Inflammatory macrophage (primary cell): ENCODE data around the gene PASK.

Source experiments
- DNase-seq, 2 donors: peaks; one replicate each; pipeline ENCODE4 v3.0.0-alpha.2; 2020 to 2022

Gene PASK

DNA sequence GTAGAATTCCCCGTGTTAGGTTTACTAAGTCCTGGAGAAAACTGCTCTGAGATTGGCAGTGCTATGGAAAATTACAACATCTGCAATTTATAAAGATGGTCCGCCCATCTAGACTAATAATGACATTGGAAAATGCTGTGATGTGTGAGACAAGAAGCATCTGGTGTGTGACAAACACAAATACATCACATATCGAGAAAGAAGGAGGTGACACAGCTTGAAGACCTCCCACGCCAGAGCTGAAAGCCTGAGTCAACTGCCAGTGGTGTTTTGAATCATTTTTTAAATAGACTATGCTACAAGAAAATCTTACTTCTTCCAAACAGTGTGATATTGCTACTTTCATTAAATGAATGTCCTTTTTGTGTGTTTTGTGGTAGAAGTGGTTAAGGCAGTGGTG is 30.6 kb upstream of the PASK start:
- no peak for DNase-seq

DNA sequence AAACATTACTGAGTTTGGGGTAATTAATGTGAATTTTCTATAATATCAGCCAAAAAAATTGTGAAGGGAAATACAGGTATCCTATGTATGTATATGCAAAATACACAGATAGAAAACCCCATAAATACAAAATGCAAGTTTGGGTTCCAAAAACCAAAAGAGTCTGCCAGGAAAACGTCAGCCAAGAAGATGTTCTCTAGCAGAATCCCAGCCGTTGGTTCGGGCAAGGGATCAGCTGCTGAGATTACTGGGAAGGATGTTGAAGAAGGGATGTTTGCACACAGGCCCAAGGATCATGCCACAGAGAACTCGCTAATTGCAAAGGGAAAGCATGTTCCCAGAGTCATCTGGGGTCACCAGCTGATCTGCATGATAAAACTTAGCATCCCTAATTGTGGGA is 29.7 kb upstream of the PASK start:
- DNase-seq: no peak

DNA sequence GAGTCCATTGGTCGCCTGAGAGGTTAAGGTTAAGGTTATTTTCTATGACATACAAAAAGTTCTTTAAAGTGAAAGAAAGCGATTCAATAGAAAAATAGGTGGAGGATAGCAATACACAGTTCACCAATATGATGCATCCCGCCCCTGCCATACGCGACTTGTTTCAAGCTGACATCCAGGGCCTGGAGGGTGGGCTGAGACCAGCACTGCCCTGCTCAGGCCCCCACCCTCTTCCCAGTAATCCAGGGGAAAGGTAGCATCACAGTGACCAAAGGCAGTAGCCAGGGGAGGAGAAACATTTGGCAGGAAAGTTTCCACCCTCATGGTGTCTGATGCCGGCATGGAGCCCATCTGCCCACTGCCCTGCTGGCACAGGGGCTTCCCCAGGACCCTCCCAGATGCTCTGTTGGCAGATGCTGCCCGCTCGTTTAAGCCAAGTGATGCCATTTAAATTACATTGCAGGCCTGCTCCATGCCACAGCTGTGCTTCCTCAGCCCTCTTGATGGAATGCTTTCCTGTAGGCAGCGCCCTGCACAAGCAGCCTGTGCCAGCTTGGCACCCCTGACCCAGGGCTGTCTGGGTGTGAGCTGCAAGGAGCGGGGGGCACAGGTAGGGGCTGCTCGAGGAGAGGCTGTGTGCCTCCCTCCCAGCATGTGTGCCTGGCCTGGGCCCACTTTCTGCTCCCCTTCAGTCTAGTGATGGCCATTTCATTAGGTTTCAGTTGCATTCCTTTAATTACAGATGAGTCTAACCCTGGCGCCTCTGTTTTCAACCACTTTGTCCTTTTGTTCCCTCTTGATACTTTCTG is 28.5 kb upstream of the PASK start:
- no peak for DNase-seq

DNA sequence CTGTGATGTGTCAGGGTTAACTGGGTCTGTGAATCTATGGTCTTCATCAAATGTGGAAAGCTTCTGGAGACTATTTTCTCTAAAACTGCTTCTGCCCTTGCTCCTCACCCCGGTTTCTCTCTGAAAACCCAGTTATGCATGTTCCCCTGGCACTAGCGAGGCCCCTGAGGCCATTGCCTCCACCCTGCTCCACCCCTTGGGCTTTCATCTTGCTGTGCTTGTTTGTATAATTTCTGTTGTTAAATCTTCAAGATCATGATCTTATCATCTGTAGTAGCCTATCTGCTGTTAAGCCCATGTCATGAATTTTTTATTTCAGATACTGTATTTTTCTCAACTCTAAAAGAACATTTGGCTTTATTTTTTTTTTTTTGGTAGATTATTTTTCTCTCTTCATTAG is 24.3 kb upstream of the PASK start:
- DNase-seq: no peak

DNA sequence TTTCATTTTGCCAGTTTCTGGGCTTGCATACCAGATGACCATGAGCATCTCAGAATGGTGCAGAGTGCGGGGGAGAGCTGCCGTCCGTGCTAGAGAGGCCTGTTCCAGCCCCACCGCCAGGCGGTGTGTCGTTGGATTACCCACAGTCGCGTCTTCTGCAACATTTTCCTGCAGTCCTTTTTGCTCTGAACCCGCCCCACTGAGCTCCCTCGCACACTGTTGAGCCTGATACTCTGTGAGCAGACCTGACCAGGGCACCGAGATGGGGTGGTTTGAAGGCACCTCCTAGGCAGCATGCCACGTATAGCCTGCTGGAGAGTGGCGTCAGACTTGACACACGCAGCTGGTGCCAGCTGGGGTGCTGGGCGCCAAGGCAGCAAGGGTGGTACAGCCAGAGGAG is 19.1 kb upstream of the PASK start:
- DNase-seq: no peak

DNA sequence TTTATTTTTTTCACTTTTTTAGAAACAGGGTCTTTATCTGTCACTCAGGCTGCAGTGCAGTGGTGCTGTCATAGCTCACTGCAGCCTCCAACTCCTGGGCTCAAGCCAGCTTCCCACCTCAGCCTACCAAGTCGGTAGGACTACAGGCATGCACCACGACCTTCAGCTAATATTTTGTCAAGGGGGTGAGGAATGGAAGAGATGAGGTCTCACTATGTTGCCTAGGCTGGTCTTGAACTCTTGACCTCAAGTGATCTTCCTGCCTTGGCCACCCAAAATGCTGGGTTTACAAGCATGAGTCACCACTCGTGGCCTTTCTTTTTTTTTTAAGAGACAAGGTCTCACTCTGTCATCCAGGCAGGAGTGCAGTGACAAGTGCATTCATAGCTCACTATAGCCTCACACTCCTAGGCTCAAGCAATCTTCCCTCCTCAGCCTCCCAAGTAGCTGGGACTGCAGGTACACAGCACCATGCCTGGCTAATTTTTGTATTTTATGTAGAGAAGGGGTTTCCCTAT is 14.4 kb upstream of the PASK start:
- DNase-seq: no peak

DNA sequence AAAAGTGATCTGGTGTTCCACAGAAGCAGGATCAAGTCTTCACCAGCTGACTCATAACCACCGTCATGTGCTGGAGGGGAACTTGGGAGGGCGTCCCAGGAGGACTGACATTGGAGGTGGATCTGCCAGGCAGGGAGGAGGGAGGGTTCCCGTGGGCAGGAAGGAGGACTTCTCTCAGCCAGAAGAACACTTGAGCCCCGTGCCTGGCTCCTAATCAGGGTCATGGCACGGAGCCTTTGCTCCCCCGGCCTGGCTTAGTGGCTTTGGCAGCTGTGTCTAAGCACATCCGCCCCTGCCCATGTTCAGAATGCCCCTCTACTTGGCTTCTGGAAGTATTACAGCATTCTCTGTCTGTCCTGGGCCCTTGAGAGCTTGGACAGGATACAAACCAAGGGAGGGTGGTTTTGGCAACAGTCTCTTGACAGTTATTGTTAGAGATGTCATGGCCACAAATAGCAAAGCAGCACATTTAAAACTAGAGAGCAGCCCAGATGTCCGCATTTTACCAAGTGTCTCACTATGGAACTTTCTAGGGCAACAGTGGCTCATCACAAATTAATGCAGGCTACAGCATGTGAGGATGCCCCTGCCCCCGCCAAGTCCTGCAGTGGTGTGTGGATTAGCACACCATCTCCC is 12.5 kb upstream of the PASK start:
- peak; percentile 52 to 78 for DNase-seq

DNA sequence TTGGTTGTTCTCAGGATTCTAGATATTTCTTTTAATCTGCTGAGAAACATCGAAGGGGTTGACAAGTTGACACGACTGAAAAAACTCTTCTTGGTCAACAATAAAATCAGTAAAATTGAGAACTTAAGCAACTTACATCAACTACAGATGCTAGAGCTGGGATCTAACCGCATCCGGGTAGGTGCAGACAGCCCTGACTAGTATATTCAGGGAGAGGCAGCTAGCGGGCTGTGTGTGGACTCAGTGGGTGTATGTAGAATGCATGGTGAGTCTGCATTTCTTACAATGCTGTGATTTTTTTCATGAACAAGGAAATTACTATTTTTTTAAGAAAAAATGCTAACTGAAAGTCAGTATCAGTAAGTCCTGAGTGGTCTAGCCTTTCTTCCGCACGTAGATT is 11.0 kb upstream of the PASK start:
- DNase-seq: no peak

DNA sequence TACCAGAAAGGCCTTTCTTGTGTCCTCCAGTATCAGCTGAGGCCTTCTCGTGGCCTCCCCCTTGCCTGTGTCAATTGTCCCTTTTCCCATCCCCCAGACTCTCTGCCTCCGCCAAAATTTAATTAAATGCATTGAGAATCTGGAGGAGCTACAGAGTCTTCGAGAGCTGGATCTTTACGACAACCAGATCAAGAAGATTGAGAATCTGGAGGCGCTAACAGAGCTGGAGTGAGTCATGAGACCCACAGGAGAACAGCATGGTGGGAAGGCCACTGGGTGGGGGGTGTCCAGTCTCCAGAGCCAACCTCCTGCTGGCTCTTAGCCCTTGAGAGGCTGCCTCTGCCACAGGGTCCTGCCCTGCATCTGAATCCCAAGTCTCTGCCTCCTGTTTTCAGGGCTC is 9.8 kb upstream of the PASK start:
- no peak for DNase-seq

DNA sequence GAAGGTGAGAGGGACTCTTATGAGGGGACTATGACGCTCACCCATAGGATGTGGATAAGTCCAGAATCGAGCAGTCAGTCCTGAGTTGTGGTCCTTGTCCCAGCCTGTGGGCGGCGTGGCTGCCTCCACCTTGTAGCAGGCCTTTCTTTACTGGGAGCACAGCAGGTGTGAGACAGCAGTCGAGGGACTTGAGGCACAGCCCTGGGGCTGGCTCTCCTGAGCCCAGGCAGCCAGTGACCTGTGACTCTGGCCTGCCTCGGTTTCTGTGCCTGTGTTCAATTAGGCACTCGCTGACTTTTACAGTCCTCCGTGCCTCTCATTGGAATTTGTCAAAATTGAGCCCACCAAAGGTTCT is 9.3 kb upstream of the PASK start:
- DNase-seq: no peak

DNA sequence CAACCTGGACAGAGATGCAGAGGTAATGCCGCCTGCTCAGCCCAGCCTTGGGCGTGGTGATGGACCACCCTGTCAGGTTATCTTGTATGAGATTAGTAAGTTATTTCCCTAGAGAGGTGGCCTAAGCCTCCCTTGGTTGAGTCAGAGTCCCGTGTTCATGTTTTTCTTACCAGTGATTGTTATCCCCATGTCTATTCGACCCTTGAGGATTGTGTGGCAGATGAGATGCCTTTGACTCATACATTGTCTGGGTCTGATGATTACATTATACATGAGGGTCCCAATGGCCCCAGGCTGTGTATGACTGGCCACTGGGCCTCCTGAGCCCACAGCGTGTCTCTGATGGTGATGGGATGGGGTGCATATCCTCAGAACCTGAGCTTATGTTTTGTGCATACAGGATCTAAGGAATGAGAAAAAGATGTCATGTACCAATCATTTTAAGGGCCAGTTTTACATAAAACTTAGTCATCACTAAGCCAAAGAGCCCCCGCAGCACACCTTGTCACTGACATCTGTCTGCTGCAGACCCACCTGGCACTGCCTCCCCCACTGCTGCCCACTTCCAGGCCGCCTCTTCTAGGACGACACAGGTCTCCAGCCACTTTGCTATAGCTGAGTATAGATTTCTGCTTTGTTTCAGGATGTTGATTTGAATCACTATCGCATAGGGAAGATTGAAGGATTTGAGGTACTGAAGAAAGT is 8.7 kb upstream of the PASK start:
- no peak for DNase-seq

DNA sequence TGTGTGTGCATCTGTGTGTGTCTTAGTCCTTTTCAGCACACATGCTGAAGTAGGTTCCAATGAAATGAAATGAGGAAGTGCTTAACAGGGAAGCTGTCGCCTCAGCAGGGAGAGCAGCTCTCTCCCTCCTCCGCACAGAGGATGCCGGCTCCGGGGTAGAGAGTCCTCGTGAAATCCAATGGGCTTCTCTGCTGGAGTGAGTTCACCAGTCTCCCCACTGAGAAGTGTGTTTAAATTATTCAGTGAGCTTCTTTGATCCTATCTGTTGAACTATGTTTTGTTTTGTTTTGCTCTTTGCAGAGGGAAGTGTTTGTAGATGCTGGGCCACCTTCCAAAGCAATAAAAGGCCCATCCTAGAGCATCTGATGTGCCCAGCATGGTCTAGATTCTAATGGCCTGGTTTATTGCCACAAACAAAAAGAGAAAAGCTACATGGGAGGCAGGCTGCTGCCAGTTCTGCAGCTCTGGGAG is 7.7 kb upstream of the PASK start:
- DNase-seq: peak; percentile 79 to 88

DNA sequence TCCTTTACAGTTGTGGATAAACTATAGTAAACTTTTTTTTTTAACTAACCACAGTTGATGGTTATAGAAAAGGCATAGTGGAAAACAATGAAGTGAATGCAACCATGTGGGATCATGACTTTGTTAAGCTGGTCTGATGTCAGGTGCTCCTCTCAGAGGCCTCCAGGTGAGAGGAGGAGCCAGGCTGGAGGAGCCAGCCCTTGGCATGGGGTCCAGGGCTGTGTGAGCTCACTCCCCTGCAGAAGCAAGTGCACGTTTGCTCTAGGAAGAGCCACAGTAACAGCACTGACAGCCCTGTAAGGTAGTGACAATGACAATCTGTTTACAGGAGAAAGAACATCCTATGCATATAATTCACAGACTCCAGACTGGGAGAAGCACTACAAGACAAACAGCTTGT is 6.7 kb upstream of the PASK start:
- no peak for DNase-seq

DNA sequence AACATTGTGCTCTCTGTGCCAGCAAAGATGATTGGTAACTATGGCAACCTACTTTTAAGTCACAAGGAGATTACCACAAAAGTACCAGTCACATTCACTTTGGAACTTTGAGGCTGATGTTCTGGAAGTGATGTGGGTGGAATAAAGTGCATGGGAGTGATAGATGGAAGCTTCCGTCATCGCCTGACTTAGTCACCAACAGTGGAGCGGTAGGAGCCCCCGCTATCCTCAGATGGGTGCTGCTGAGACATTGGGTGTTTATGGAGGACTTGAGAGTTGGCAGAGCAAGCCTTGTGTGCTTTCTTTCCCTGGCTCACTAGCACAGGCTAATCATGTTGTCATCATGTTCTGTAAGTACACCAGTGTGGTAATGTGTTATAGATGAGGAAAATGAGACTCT is 5.6 kb upstream of the PASK start:
- no peak for DNase-seq

DNA sequence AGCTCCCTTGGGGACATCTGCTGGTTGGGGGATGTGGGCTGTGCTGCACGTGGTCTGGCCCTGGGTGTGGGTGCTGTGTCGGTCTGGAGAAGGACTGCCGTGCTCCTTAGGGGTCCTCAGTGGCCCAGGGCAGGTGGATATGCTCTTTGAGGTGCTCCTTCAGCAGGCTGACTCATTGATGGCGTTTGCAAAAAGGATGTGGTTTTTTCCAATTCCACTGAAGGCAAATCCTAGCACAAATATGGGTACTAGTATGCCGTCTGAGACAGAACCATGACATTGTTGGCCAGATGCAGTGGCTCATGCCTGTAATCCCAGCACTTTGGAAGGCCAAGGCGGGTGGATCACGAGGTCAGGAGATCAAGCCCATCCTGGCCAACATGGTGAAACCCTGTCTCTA is 4.3 kb upstream of the PASK start:
- no peak for DNase-seq

DNA sequence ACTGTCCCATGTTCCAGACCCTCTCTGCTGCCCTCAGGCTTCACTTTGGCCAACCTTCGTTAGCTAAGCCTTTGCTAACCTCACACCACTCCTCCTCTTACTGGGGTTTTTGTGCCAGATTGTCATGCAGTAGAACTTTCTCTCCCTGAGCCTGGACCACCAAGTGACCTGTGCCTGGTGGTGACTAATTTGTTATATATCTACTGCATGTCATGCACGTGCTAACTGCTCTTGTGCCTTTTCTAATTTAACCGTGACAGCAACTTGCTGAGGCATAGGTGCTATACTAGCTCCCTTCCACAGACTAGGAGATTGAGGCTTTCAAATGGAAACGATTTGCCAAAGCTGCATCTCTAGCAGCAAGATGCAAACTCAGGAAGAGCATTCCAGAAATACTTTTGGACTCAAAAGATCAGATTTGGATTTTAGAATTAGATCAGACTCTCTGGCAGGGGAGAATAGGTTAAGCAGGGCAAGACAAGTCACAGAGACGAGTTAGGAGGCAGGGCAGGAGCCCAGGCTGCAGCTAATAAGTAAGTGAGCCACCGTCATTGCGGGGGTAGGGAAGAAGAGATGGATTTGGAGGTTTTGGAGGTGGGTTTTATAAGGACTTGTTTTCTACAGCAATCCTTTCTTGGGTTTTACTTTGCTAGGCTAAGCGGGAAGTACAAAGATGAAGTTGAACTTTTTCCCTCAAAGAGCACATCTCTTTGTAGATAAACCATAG is 2.8 kb upstream of the PASK start:
- DNase-seq: no peak

DNA sequence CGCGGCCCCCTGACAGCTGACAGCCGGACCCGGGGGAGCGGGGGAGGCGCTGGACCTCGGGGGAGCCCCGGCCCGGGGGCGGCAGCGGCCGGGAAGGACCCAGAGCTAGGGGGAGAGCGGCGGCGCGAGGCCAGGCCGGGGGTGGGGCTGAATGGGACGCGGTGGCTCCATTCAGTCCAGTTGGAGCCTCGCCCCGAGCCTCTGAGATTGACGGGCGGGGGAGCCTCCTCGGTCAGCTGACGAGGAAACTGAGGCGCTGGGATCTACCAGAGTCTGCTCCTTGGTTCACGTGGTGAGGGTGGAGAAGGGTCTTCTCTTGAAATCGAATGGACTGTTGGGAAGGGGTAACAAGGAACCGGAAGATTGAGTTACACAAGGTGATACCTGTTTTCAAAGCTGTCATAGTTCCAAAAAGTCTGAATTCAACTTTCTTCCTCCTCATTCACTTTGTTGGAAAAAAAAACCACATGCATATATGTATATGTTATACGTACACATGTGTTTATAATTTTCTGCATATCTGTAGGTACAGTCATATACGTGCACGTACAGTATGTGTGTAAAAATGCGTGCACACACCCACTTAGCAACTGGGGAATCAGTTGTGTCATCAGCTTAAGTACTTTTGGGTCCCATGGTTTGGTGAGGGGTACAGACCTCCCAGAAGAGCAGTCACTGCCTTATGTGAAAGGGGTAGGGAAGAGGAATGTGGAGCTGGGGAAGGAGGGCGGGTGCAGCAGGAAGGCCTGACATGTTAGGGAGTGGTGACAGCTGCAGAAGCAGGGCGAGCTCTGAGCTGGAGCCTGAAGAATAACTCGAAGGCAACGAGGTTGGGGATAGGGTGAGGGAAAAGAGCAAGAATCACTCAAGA is 1.6 kb upstream of the PASK start:
- peak in 1 of 2 donors; percentile 8 for DNase-seq

DNA sequence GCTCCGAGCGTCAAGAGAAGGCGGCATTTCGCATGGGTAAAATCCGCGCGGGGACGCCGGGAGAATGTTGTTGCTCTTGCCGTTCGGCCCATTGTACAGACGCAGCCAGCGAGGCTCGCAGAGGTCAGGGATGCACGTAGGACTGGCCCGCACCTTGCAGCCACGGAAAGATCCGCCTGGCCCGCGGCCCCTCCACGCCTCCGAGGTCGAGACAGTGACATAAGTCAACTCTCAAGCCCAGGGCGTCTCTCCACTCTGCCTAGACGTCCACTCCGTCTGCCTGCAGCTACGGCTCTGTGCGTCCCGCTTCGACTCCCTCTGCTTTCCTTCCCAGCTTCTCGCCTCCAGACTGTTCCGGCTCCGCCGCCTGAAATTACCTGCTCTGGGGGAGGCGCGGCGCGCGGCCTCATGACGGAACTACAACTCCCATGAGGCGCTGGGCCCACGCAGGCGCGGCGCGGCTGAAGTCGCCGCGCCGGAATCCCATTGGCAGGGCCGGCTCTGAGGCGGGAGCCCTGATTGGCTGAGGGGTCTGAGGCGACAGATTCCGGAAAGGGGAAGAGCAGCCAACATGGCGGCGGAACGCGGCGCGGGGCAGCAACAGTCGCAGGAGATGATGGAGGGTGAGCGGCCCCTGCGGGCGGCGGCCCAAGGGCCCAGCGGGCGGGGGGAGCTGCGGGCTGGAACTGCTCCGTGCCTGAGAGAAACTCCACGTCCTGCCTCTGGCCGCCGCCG is 820 bp upstream of the PASK start, which contains the start of gene PPP1R7:
Gene PPP1R7 (plus strand): TSS at position 543 of the 735 bp plus-strand sequence. CDS start 29 bp downstream, at position 572.
- DNase-seq: peak; percentile 93 to 96

DNA sequence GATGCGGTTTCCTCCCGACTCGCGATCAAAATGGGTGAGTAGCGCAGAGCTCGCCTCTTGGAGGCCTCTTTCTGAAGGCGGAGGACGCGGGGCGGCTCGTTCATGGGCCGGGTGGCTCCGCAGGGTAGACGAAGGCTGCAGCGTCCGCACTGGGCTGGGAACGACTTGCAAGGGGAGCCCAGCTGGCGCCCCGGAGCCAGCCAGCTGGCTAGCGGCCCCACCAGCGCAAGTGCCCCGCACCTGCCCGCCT is 328 bp upstream of the PASK start:
- no peak for DNase-seq

DNA sequence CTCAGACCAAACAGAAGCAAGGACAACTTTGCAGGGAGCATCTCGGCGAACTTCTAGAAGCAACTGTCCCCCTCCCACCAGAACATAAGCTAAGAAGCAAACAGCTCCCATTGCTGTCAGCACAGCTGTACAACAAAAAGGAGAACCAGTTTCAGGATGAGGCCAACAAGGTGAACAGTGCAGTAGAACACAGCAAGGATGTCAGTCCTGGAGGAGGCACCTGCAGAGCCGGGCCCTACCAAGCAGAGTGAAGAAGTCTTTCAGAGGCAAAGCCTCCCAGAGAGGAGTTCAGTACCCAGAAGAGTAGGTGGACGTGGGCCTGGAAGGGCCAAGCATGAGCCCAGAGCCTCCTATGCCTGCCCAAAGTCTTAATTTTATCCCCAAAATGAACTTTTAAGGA is 1.0 kb downstream of the PASK start:
- no peak for DNase-seq

DNA sequence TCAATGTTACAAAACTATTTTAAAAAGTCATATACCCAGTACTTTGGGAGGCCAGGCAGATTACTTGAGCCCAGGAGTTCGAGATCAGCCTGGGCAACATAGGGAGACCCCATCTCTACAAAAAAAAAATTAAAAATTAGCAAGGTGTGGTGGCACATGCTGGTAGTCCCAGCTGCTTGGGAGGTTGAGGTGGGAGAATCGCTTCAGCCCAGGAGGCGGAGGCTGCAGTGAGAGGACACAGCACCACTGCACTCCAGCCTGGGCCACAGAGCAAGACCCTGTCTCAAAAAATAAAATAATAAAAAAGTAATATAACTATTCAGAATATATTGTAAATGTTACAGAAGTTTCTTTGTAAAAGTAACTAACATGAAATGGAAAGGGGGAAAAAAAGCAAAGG is 1.9 kb downstream of the PASK start:
- no peak for DNase-seq
